HEK293 (cell line): ENCODE measurements around the gene TRAF3IP3.

ENCODE experiments used
- CTCF ChIA-PET: fragments of 350-600 bp; formaldehyde crosslinking; extraction: SDS; loops from one replicate; lab custom pipeline; 2021; ENCODE audit warnings: antibody characterized with exemption; lab: Yijun Ruan, JAX
- POLR2A ChIA-PET: fragments of 300-600 bp; formaldehyde crosslinking; extraction: SDS; loops from one replicate; lab custom pipeline; 2020; ENCODE audit warnings: antibody characterized with exemption, inconsistent platforms; lab: Yijun Ruan, JAX
- H3K27ac ChIP-seq: fragments of 200-500 bp; sonication (Bioruptor generic); 2 replicates; pipeline ENCODE4 v1.5.1; 2014; ENCODE audit warnings: low read depth, low read length, control low read depth, inconsistent platforms; ENCODE audit errors: extremely low read depth
- H3K36me3 ChIP-seq, 2 experiments: fragments of 200-500 bp in 1 of 2; sonication (Bioruptor generic) in 1 of 2; 1 replicate in 1 of 2; 2 replicates in 1 of 2; pipeline ENCODE4 v1.5.1; 2014 to 2017; ENCODE audit warnings: inconsistent platforms in 2 of 2, low read length in 2 of 2; ENCODE audit not compliant: control insufficient read depth in 2 of 2, insufficient read depth in 1 of 2
- H3K4me1 ChIP-seq: fragments of 200-500 bp; sonication (Bioruptor generic); 2 replicates; pipeline ENCODE4 v1.5.1; 2014; ENCODE audit warnings: mild to moderate bottlenecking, low read length, inconsistent platforms; ENCODE audit not compliant: control insufficient read depth, insufficient read depth
- H3K4me3 ChIP-seq: 2 replicates; pipeline ENCODE4 v1.5.1; 2011; ENCODE audit warnings: low read depth, mild to moderate bottlenecking, control low read depth, low read length, moderate library complexity
- H3K9me3 ChIP-seq: fragments of 200-500 bp; sonication (Bioruptor generic); 2 replicates; pipeline ENCODE4 v1.5.1; 2014; ENCODE audit warnings: low read depth, low read length, inconsistent platforms; ENCODE audit not compliant: control insufficient read depth, insufficient read depth
- GLI2 ChIP-seq: fragments of 450-650 bp; formaldehyde crosslinking; IDR thresholded peaks from 2 replicates; pipeline ENCODE4; 2017; ENCODE audit warnings: missing biosample characterization, missing genetic modification characterization, low read depth, borderline replicate concordance
- MZF1 ChIP-seq: fragments of 450-650 bp; formaldehyde crosslinking; IDR thresholded peaks from 2 replicates; pipeline ENCODE4 v1.5.1; 2017; ENCODE audit warnings: missing biosample characterization, missing genetic modification characterization, borderline replicate concordance
- SP3 ChIP-seq: fragments of 450-650 bp; formaldehyde crosslinking; IDR thresholded peaks from 2 replicates; pipeline ENCODE4 v1.5.1; 2016; ENCODE audit warnings: missing biosample characterization, missing genetic modification characterization
- YY1 ChIP-seq: fragments of 450-650 bp; formaldehyde crosslinking; IDR thresholded peaks from 2 replicates; pipeline ENCODE4 v1.5.1; 2018; ENCODE audit warnings: missing biosample characterization, missing genetic modification characterization
- ZNF10 ChIP-seq: fragments of 450-650 bp; formaldehyde crosslinking; IDR thresholded peaks from 2 replicates; pipeline ENCODE4 v1.5.1; 2017; ENCODE audit warnings: missing biosample characterization, missing genetic modification characterization
- ZNF148 ChIP-seq: fragments of 450-650 bp; formaldehyde crosslinking; IDR thresholded peaks from 2 replicates; pipeline ENCODE4 v1.5.0; 2017; ENCODE audit warnings: missing biosample characterization, missing genetic modification characterization, borderline replicate concordance
- ZNF24 ChIP-seq: fragments of 450-650 bp; formaldehyde crosslinking; IDR thresholded peaks from 2 replicates; pipeline ENCODE4 v1.5.1; 2016; ENCODE audit warnings: missing biosample characterization, missing genetic modification characterization
- ZNF292 ChIP-seq: fragments of 450-650 bp; formaldehyde crosslinking; IDR thresholded peaks from 2 replicates; pipeline ENCODE4 v1.5.1; 2016; ENCODE audit warnings: low read depth, missing biosample characterization, missing genetic modification characterization, borderline replicate concordance
- ZNF362 ChIP-seq: fragments of 450-650 bp; formaldehyde crosslinking; IDR thresholded peaks from 2 replicates; pipeline ENCODE4 v1.5.1; 2016; ENCODE audit warnings: missing biosample characterization, missing genetic modification characterization
- ZNF449 ChIP-seq: fragments of 450-650 bp; formaldehyde crosslinking; IDR thresholded peaks from 2 replicates; pipeline ENCODE4 v1.5.1; 2017; ENCODE audit warnings: missing biosample characterization, mild to moderate bottlenecking, missing genetic modification characterization, moderate library complexity
- ZNF488 ChIP-seq: fragments of 450-650 bp; formaldehyde crosslinking; IDR thresholded peaks from 2 replicates; pipeline ENCODE4 v1.5.1; 2016; ENCODE audit warnings: missing biosample characterization, missing genetic modification characterization
- ZNF621 ChIP-seq: fragments of 450-650 bp; formaldehyde crosslinking; IDR thresholded peaks from 2 replicates; pipeline ENCODE4 v1.5.1; 2017; ENCODE audit warnings: missing biosample characterization, missing genetic modification characterization
- ZNF624 ChIP-seq: fragments of 450-650 bp; formaldehyde crosslinking; IDR thresholded peaks from 2 replicates; pipeline ENCODE4 v1.5.1; 2017; ENCODE audit warnings: missing biosample characterization, missing genetic modification characterization
- ZNF664 ChIP-seq: fragments of 450-650 bp; formaldehyde crosslinking; IDR thresholded peaks from 2 replicates; pipeline ENCODE4 v1.5.1; 2016; ENCODE audit warnings: missing biosample characterization, missing genetic modification characterization
- ZNF670 ChIP-seq: fragments of 450-650 bp; formaldehyde crosslinking; IDR thresholded peaks from 2 replicates; pipeline ENCODE4 v1.5.1; 2016; ENCODE audit warnings: missing biosample characterization, missing genetic modification characterization, low read depth
- ZNF776 ChIP-seq: fragments of 450-650 bp; formaldehyde crosslinking; IDR thresholded peaks from 2 replicates; pipeline ENCODE4 v1.5.0; 2017; ENCODE audit warnings: missing biosample characterization, missing genetic modification characterization, borderline replicate concordance
- ZNF791 ChIP-seq: fragments of 450-650 bp; formaldehyde crosslinking; IDR thresholded peaks from 2 replicates; pipeline ENCODE4 v1.5.1; 2016; ENCODE audit warnings: missing biosample characterization, missing genetic modification characterization
- ZNF837 ChIP-seq: fragments of 450-650 bp; formaldehyde crosslinking; IDR thresholded peaks from 2 replicates; pipeline ENCODE4 v1.5.1; 2016; ENCODE audit warnings: missing biosample characterization, missing genetic modification characterization

TRAF3IP3 gene

GRCh38 chr1:209808059-209808581 lies 52.3 kb downstream of the TRAF3IP3 start (continued):
- no peak for TF ChIP-seq ZNF148 (tag by site-specific recombination)
- no peak for TF ChIP-seq ZNF837 (tag by site-specific recombination)
- no peak for TF ChIP-seq ZNF791 (tag by site-specific recombination)
- no peak for TF ChIP-seq ZNF449 (tag by site-specific recombination)
- TF ChIP-seq YY1 (tag by site-specific recombination), result no peak
- TF ChIP-seq ZNF624 (tag by site-specific recombination), result no peak
- TF ChIP-seq ZNF621 (tag by site-specific recombination), result no peak
- TF ChIP-seq ZNF24 (tag by site-specific recombination), result peak; percentile 70; the same call in 1 of the 2 replicates
- TF ChIP-seq ZNF488 (tag by site-specific recombination), result no peak
- TF ChIP-seq ZNF664 (tag by site-specific recombination), result no peak
- TF ChIP-seq ZNF776 (tag by site-specific recombination), result no peak
- no peak for TF ChIP-seq ZNF362 (tag by site-specific recombination)
- TF ChIP-seq SP3 (tag by site-specific recombination), result no peak

- peaks cover 9% of the 10 kb centered on the region for H3K4me1 ChIP-seq
- TF ChIP-seq ZNF10 (0 out of 2 replicates have a peak, but pooled peaks have one; percentile 22), ZNF670 (tag by site-specific recombination) (no peak), MZF1 (tag by site-specific recombination) (no peak), GLI2 (tag by site-specific recombination) (no peak), ZNF292 (tag by site-specific recombination) (no peak)
- ChIA-PET POLR2A (no interaction called here), CTCF (interaction anchor here (0.9 to 7.5 kb wide), 2 partner anchors 14 to 18 kb away, joined by 3 to 111 read pairs; no protein-coding TSS in a partner anchor)
- no peak overlapping the region for H3K4me3 ChIP-seq
- H3K9me3 ChIP-seq, result no peaks in the 10 kb centered on the region
- H3K27ac ChIP-seq, result no peak overlapping the region
- H3K36me3 ChIP-seq, result no peaks in the 10 kb centered on the region
These were observed 53.8 kb downstream of the TRAF3IP3 start for GRCh38 chr1:209809611-209810010.
